HG03196 (cell line): ENCODE data around the gene FAM76B.
"Not testable (repeated sequence)": the region's sequence is repeated elsewhere in the genome, so short reads cannot be mapped to it uniquely, and the experiment has no call there.

ENCODE experiments used
- ATAC-seq: cut with Tn5 transposase; IDR thresholded peaks from one replicate; pipeline ENCODE4 v1.9.1; 2021; ENCODE audit not compliant: unreplicated experiment

The FAM76B gene

DNA sequence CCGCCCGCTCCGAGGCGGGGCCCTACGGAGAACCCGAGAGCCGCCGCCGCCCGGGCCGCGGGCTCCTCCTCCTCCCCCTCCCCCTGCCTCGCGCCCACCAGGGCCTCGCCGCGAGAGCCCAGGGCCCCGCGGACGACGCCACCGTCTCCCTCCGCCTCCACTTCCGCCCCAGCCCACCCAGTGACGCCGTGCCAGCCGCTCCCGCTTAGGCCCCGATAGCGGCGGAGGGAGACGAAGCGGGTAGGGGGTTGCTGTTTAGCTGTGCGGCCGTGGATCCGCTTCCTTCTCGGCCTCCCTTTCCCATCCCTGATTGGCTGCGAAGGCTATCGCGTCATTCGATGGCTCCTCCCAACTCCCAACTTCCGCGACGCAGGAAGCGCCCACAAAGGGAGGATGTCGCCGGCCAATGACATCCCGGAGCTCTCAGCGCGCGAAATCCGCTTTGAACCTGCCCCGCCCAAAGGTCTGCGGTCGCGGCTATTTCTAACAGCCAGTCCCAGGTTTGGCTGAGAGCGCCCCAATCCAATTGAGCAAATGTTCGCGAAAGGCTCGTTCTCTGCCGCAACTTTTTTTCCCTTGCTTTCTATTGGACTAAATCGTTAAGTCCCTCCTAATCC is at the start of gene FAM76B:
FAM76B (minus strand) TSS at position 277 of the 617 bp plus-strand sequence. CDS start 304 bp downstream, outside the sequence.
- peak; percentile 75 for ATAC-seq

DNA sequence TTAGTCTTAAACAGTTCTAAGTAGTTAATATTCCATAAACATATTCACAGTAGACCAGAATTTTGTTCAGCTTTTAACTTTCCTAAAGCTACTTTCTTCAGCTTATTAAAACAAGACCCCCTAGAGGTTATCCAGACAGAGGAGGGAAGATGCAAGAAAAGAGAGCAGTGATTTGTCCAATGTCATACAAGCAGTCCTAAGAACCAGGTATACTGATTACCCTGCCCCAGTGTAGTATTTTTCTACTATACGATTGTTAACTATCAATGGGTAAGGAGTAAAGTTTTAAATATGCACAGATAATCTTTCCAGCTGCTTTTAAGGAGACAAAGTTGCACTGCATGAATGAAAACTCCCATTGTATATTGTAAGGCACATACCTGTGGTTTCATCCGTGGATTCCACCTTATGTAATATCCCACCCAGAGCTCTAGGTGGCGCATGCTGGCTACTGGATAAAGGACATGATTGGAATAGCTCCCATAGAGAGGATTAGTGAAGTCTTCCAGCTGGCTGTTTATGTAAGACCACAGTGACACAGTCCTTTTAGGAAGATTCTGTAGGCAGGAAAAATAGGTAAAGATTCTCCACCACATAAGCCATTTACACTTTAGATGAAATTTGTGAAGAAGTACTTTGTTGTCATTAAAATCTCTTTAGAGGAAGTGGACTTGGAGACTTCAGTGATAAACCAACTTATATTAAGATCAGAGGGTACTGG is 46.3 kb upstream of the FAM76B start:
- peak; percentile 71 for ATAC-seq

DNA sequence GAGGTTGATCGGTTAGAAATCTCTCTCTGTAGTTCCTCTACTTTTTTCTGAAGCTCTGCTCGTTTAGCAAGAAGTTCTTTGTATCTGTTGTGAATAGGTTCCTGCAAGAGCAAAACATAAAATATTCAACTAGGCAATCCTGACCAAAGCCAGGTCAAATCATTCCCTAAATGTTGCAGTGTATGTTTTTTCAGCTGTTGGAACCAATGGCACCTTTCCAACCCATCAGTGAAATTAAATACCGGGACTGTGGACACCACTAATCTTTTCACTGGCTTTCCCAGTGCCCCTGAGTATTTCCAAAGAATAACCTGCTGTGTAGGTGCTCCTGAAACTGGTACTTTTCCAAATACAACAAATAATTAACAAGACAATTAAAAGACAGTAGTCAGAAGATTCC is 45.8 kb upstream of the FAM76B start:
- no peak for ATAC-seq

DNA sequence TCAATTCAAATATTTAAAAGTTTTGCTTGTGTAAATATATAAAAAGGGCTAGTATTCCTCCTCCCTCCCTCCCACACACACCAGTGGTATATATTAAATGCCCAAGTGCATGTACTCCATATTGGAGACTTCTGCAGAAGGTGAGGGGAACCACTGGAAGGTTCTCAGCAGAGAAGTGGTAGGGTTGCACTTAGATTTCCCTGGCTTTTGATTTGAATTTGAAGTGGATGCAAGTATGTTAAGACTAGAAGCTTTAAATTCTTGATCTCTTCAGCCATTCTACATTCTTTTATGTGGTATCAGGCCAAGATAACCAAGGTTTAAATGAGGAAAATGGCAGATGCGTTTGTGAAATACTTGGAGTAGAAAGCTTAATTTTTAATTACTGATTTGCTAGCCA is 43.8 kb upstream of the FAM76B start:
- ATAC-seq: no peak

DNA sequence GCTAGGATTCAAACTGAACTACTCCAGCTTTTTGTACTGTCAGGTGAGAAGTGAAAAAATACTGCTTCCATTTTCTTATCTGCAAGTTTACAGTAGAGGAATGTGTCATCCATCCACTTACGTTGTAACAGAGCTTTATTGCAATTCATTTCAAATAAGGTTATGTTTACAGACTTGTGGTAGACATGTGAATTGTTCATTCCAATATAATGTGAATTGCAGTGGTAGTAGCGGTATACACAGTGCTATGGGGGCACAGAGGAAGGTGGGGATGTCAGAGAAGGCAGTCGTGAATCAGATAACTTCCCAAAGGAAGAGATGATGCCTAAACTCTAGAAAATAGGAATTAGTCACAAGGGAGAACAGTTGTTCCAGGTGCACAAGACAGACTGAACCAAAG is 43.2 kb upstream of the FAM76B start:
- no peak for ATAC-seq

DNA sequence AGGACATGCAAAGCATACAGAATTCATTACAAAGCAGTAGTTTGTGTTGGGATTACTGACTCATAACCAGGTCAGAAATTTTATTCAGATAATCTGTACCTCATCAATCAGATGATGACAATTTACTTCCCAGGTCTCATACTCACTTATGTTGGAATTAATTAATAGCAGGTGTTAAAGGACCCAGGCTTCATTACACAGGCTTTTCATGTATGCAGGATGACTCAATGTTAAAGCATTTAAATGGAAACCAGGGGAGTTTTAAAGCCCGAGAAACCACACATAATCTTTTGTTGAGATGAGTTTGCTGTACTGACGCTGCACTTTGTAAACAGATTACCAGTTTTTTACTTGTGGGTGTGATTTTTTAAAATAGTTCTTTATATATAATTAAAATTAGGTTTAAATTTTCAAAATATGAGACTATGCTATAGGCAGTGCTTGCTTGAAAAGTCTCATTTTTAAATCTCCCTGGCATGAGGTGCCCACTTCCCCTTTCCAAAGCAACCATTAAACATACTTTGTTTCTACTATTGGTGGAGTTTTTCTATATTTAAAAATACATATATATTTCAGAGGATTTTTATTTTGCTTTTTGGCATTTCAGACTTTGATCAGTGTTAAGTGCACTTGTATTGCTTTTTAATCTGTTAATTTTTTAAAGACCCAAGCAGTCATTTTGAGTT is 41.8 kb upstream of the FAM76B start:
- ATAC-seq: no peak

DNA sequence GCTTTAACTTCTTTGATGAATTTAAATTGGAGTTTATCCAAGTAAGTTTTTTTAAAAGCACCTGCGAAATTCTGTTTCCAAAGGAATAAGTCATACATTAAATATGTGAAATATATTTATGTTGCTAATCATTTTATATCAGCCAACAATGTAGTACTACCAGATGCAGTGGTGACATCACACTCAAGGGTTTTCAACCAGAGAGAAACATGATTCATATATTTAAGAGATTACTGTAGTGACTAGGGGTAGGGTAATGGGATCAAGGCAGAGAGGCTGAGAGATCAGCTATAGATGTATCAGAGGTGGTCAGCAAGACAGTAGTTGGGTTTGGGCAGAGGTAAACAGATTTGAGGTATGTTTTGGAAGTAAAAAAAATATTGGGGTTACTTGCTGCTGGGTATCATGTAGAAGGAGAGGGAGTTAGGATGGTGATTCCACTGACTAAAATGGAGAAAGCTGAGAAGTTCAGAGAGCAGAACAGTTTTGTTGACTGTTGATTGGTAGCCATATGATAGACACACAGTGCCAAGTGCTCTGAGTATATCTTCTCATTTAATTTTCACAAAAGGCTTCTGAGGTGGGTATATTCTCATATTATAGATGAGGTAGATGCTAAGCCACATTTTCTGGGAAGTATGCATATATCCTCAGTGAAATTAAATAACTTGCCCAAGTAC is 40.1 kb upstream of the FAM76B start:
- ATAC-seq: no peak

DNA sequence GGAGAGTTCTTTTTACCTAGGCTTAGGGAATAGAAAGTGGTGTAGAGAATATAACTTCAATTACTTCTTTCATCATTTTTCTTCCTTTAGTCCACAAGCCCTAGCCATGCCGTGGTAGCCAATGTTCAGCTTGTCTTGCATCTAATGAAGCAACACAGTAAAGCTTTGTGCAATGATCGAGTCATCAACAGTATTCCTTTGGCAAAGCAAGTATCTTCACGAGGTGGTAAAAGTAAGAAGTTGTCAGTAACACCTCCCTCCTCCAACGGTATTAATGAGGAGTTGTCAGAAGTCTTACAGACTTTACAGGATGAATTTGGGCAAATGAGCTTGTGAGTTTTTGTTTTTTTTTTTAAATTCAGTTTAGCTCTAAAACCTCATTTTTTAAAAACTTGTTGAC is 38.1 kb upstream of the FAM76B start:
- no peak for ATAC-seq

DNA sequence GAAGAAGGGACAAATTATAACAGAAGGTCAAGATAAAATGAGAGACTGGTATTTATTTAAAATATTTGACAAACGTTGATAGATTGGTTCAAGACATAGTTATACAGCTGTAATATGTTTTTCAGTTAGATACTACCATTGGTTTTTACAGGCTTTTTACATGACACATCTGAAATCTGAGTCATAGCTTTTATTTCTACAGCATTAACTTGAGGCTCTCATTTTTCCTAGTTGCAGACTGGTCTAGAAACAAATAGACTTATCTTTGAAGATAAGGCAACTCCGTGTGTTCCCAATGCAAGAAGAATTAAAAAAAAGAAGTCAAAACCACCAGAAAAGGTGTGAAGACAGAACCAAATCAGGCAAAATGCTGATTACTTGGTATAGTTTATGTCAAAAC is 32.1 kb upstream of the FAM76B start:
- no peak for ATAC-seq

DNA sequence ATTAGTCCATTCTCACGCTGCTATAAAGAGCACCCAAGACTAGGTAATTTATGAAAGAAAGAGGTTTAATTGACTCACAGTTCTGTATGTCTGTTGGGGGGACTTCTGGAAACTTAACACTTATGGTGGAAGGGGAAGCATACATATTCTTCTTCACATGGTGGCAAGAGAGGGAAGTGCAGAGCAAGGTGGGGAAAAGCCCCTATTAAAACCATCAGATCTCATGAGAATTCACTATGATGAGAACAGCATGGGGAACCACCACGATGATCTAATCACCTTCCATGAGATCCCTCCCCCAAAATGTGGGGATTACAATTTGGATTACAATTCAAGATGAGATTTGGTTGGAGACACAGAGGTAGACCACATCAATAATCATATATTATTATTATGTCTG is 26.5 kb upstream of the FAM76B start:
- peak; percentile 41 for ATAC-seq

DNA sequence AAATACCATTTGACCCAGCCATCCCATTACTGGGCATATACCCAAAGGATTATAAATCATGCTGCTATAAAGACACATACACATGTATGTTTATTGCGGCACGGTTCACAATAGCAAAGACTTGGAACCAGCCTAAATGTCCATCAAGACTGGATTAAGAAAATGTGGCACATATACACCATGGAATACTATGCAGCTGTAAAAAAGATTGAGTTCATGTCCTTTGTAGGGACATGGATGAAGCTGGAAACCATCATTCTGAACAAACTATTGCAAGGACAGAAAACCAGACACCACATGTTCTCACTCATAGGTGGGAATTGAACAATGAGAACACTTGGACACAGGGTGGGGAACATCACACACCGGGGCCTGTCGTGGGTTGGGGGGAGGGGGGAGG is 21.5 kb upstream of the FAM76B start:
- not testable (repeated sequence) for ATAC-seq

DNA sequence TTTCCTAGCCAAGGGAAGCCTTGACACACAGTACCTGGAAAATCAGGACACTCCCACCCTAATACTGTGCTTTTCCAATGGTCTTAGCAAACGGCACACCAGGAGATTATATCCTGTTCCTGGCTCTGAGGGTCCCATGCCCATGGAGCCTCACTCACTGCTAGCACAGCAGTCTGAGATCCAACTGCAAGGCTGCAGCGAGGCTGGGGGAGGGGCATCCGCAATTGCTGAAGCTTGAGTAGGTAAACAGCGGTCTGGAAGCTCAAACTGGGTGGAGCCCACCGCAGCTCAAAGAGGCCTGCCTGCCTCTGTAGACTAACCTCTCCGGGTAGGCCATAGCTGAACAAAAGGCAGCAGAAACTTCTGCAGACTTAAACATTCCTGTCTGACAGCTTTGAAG is 16.9 kb upstream of the FAM76B start:
- ATAC-seq: not testable (repeated sequence)

DNA sequence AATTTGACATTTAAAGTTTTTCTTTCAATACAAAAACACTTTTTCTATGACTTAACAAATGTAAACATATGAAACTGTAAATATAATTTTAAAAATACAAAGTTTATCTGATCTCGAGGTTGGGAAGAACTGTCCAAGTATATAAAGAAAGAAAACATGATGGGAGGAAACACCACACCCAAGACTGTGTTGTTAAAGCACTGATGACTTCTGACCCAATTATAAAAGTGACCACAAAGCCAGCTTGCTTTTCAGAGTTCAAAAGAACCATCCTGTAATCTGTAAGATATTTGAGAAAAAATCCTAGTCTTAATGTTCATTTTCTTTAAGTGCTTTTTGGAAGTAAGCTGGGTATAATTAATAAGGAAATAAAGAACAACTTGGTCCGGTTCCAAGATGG is 16.3 kb upstream of the FAM76B start:
- ATAC-seq: no peak

DNA sequence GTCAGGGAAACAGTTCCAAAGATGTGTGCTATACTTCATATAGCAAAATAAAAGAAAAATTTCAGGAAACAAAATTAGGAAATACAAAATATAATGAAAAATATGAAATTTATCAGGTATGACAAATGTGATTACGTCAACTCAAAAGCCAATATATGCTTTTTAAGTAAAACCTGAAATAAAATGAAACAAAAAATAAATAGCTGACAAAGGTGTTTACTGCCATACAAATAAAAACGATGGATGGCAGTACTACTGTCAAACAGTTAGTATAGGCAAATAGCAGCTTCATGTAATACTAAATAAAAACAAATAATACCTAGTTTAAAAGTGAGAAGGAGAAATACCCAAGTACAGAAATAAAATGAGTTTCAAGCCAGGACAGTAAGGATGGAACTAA is 14.4 kb upstream of the FAM76B start:
- ATAC-seq: no peak

DNA sequence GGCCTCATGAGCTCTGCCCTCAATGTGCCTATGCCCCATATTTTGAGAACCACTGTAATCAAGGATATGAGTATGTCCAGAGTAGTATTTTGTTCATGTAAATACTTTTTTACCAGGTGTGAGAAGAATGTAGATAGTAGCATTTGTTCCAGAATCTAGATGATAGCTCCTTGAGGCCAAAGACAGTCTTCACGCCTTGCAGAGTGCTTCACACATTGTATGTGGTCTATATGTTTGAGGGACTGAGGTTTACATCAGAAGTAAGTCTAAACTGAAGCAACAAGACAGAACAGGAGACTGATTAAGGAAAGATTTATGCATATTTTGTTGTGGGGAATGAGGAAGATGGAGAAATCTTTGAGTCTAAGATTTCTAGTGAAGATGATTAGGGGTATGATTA is 13.2 kb upstream of the FAM76B start:
- ATAC-seq: no peak

DNA sequence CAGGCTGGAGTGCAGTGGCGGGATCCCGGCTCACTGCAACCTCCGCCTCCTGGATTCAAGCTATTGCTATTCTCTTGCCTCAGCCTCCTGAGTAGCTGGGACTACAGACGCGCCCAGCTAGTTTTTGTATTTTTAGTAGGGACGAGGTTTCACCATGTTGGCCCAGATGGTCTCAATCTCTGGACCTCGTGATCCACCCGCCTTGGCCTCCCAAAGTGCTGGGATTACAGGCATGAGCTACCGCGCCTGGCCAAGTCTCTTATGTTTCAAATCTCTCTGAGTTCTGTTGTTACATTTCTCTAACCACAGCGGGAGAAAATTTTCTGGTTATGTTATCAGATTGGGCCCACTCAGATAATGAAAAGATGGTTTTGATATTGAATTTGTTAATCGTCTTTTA is 10.9 kb upstream of the FAM76B start:
- ATAC-seq: no peak

DNA sequence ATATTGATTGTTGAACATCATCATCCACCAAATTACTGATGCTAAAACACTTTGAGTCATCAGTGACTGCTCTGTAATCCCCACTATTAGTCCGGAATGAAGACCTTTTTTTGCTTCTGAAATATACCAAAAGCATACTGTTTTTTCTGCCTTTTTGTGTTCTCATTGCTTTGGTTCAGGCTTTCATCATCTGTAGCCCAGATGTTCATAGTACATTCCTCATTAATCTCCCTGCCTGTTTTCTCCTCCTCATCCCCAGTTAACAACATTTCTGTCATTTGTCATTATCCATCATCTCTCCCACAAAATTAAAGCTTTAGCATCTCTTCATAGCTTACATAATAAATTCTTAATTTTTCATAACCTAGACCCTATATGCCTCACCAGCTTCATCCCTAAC is 10.0 kb upstream of the FAM76B start:
- no peak for ATAC-seq

DNA sequence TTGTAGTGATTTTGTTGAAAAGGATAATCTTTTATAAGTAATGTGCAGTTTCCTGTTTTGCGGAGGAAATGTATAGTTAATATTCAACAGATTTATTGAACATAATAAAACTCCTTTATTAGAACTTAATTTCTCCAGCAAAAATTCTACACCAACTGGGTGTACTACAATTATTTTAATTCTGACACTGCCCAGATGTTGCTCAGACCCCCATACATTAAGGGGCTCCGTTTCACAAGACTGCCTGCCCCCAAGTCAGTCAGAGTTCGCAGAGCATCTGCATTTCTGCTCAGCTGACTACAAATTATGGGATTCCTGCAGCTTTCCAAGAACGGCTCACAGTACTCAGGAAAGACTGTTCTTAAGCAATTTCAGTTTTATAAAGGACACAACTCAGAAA is 6.9 kb upstream of the FAM76B start:
- no peak for ATAC-seq

DNA sequence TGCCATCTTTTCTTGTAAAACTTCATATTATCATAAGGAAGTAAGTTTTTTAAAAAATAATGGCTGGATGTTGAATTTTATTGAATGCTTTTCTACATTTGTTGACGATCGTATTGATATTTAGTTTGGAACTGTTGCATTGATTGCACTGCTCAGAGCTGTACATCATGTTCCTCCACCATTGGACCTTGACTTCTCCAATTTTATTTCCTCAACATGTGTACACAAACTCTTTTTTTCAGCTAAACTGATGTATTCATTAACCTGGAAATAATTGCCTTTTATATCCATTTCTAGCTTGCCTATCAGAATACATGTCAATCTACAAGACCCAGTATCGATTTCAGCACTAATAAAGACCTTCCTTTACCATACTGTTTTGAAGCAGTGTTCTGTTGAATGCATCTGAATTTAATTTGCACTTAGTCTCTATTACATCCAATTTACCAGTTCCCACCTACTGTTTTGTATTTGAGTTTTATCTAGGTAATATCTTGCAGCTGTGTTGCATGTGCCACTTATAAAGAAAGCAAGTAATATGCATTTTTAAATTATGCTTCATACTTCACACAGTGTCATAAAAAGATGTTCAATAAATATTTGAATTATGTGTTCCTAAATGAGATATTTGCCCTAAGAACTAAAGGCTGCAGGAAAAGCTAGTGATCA is 6.2 kb upstream of the FAM76B start:
- ATAC-seq: no peak

DNA sequence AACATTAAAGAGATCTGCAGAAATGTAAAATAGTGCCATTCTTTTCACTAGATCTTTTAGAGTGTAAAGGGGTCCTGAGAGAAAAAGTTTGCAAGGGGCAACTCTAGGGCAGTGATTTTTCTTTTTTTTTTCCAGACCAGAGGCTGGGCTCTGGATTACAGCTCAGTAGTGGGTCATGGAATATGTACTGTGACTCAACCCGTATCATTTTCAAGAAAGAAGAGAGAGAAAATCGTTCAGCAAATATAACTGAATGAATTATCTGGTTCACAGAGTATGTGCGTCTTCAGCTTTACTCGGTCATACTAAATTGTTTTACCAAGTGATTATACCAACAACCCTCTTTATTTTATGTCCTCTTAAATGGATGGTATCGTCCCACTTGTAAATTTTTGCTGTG is 4.5 kb upstream of the FAM76B start:
- no peak for ATAC-seq

DNA sequence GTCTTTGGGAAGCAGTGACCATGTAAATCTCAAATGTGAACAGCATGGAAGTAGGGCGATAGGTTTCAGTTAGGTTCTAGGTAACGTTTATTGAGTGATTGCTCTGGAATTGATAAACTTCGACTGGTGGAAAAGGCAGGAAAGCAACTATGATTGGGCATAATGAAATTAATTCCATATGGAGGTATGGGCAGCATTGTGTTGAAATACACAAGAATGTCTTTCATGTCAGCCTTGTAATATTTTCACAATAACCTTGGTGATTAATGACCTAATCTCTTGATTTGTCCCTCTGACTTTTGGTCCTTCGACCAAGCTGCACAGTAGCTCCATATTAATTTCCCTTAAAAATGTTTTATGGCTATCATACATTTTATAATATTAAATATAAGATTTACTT is 3.5 kb upstream of the FAM76B start:
- no peak for ATAC-seq
